ENCODE results near the gene PDGFRB. TPM values are rescaled to one million over a fixed set of nuclear protein-coding genes. Genes with fewer than 3 reads are reported as not detected.
A peak's percentile ranks its signal among the peaks of the same experiment; 100 is the strongest.

PDGFRB gene
- total RNA-seq, 1 experiment from 2014 or later: 0.34 TPM

DNA sequence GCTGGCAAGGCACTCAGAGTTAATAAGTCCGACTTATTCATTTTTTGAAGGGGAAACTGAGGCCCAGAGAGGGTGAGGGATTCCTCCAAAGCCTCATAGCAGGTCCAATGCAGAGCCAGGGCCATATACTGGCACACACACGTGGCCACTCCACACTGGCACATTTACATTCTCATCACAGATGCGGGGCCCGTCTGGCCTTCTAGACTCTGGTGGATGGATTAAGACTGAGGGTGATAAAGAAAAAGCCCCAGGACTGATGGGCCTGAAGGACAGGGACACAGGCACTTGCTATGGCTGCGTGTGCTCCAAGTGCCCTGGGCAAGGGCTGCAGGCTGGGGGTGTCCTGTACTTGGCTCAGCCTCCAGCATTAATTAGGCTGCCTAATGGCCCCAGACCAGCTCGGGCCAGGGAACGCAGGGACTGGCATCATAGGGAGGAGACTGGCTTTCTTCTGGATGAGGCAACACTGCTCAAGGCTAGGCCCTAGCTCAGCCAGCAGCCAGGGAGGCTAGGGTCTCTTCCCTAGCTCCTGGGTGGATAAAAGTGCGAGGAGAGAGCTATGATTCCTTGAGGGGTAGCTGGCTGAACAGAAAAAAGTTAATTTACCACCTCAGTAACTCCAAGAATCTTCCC is 40.8 kb downstream of the PDGFRB start:
- ATAC-seq (no peak), DNase-seq (ENCODE audit: low read depth, low spot score) (no peak)
- CTCF ChIA-PET: no interaction called here
- POLR2A ChIA-PET: no interaction called here
- no peak for TF ChIP-seq ELF1 (IDR thresholded peaks at IDR 0.05; ENCODE audit: borderline replicate concordance, low read depth)
- TF ChIP-seq, protein P1, sequence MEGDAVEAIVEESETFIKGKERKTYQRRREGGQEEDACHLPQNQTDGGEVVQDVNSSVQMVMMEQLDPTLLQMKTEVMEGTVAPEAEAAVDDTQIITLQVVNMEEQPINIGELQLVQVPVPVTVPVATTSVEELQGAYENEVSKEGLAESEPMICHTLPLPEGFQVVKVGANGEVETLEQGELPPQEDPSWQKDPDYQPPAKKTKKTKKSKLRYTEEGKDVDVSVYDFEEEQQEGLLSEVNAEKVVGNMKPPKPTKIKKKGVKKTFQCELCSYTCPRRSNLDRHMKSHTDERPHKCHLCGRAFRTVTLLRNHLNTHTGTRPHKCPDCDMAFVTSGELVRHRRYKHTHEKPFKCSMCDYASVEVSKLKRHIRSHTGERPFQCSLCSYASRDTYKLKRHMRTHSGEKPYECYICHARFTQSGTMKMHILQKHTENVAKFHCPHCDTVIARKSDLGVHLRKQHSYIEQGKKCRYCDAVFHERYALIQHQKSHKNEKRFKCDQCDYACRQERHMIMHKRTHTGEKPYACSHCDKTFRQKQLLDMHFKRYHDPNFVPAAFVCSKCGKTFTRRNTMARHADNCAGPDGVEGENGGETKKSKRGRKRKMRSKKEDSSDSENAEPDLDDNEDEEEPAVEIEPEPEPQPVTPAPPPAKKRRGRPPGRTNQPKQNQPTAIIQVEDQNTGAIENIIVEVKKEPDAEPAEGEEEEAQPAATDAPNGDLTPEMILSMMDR (IDR thresholded peaks at IDR 0.05 in 2 of 3, conservative IDR thresholded peaks at IDR 0.05 in 1 of 3; ENCODE audit: borderline replicate concordance in 1 of 3, insufficient read depth in 1 of 3, low read depth in 2 of 3, low read length in 2 of 3): no peak
- no peak for TF ChIP-seq JUND (IDR thresholded peaks at IDR 0.05)
- no peak for TF ChIP-seq RAD21 (IDR thresholded peaks at IDR 0.05; ENCODE audit: low read depth)
- Histone ChIP-seq H3K79me2 (ENCODE audit: insufficient read depth, low read length) (no peaks in the 10 kb centered on the region), H3K27me3 (ENCODE audit: insufficient read depth, low read length) (no peaks in the 10 kb centered on the region), H3K4me1 (ENCODE audit: control insufficient read depth in 1 of 2, insufficient read depth in 2 of 2, low read length in 2 of 2) (peaks cover 0 to 27% of the 10 kb centered on the region in 2 experiments; a peak in 2 of 4 replicates), H2AFZ (ENCODE audit: low read depth, low read length, poor library complexity, severe bottlenecking) (no peak overlapping the region), H3K4me3 (replicated peaks in 1 of 2; ENCODE audit: low read depth in 1 of 2, low read length in 2 of 2) (no peak overlapping the region), H3K36me3 (ENCODE audit: control insufficient read depth in 1 of 2, insufficient read depth in 2 of 2, low read length in 2 of 2) (no peaks in the 10 kb centered on the region), H3K9ac (ENCODE audit: low read length) (no peak overlapping the region), H4K20me1 (ENCODE audit: insufficient read depth) (no peaks in the 10 kb centered on the region), H3K27ac (ENCODE audit: low read depth, low read length) (no peak overlapping the region), H3K4me2 (ENCODE audit: low read length) (no peak overlapping the region), H3K9me2 (ENCODE audit: insufficient read depth) (no peaks in the 10 kb centered on the region), H3K9me3 (ENCODE audit: control insufficient read depth in 1 of 2, insufficient read depth in 1 of 2, low read depth in 1 of 2, low read length in 2 of 2) (no peaks in the 10 kb centered on the region)
- BruUV-seq (replicated peaks): no TSS peak
- RAD21 ChIA-PET (ENCODE audit: low non-redundant PET in 1 of 2, low total read pairs in 2 of 2, uncharacterized antibody in 2 of 2, unreplicated experiment in 2 of 2): no interaction called here
- intact Hi-C loops (cut with micrococcal nuclease): no loop called here

DNA sequence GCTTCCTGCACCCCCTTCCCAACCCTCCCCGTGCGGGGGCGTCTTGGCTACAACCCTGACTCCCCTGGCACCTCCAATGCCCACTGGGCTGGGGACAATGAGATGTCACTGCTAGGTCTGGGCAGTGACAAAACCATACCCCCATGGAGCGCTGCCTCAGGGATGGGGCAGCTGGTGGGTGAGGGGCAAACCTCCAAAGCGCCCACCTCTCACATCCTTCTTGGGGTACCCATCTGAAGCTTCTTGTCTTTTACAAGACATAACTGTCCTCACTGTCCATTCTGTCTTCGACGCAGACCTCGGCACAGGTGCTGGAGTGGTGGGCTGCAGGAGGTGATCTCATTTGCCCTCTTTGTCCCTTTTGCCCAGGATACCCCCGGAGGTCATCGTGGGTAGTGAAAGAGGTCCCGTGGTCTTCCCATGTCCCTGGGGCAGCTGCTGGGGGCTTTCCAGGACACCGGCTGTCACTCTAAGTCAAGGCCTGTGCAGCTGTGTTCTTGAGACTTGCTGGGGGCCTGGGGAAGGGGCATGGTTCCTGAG is 41.5 kb downstream of the PDGFRB start:
- POLR2A ChIA-PET: no interaction called here
- Histone ChIP-seq H3K4me2 (ENCODE audit: low read length) (no peak overlapping the region), H3K9ac (ENCODE audit: low read length) (no peak overlapping the region), H4K20me1 (ENCODE audit: insufficient read depth) (no peaks in the 10 kb centered on the region), H3K9me2 (ENCODE audit: insufficient read depth) (no peaks in the 10 kb centered on the region), H3K4me1 (ENCODE audit: control insufficient read depth in 1 of 2, insufficient read depth in 2 of 2, low read length in 2 of 2) (peaks cover 0 to 30% of the 10 kb centered on the region in 2 experiments; a peak in 2 of 4 replicates), H3K79me2 (ENCODE audit: insufficient read depth, low read length) (no peaks in the 10 kb centered on the region), H3K9me3 (ENCODE audit: control insufficient read depth in 1 of 2, insufficient read depth in 1 of 2, low read depth in 1 of 2, low read length in 2 of 2) (no peaks in the 10 kb centered on the region), H3K36me3 (ENCODE audit: control insufficient read depth in 1 of 2, insufficient read depth in 2 of 2, low read length in 2 of 2) (no peaks in the 10 kb centered on the region), H2AFZ (ENCODE audit: low read depth, low read length, poor library complexity, severe bottlenecking) (no peak overlapping the region), H3K27ac (ENCODE audit: low read depth, low read length) (no peak overlapping the region), H3K4me3 (replicated peaks in 1 of 2; ENCODE audit: low read depth in 1 of 2, low read length in 2 of 2) (no peak overlapping the region), H3K27me3 (ENCODE audit: insufficient read depth, low read length) (no peaks in the 10 kb centered on the region)
- CTCF ChIA-PET: no interaction called here
- no peak for ATAC-seq
- DNase-seq (ENCODE audit: low read depth, low spot score): no peak
- TF ChIP-seq, protein P1 (IDR thresholded peaks at IDR 0.05 in 2 of 3, conservative IDR thresholded peaks at IDR 0.05 in 1 of 3; ENCODE audit: borderline replicate concordance in 1 of 3, insufficient read depth in 1 of 3, low read depth in 2 of 3, low read length in 2 of 3): 0 out of 6 replicates have a peak, but pooled peaks of 2 of the 3 experiments have one; percentile 2 to 6
- TF ChIP-seq ZFX (IDR thresholded peaks at IDR 0.05): no peak
- TF ChIP-seq EZH2 (IDR thresholded peaks at IDR 0.05): no peak
- TF ChIP-seq, protein P2, sequence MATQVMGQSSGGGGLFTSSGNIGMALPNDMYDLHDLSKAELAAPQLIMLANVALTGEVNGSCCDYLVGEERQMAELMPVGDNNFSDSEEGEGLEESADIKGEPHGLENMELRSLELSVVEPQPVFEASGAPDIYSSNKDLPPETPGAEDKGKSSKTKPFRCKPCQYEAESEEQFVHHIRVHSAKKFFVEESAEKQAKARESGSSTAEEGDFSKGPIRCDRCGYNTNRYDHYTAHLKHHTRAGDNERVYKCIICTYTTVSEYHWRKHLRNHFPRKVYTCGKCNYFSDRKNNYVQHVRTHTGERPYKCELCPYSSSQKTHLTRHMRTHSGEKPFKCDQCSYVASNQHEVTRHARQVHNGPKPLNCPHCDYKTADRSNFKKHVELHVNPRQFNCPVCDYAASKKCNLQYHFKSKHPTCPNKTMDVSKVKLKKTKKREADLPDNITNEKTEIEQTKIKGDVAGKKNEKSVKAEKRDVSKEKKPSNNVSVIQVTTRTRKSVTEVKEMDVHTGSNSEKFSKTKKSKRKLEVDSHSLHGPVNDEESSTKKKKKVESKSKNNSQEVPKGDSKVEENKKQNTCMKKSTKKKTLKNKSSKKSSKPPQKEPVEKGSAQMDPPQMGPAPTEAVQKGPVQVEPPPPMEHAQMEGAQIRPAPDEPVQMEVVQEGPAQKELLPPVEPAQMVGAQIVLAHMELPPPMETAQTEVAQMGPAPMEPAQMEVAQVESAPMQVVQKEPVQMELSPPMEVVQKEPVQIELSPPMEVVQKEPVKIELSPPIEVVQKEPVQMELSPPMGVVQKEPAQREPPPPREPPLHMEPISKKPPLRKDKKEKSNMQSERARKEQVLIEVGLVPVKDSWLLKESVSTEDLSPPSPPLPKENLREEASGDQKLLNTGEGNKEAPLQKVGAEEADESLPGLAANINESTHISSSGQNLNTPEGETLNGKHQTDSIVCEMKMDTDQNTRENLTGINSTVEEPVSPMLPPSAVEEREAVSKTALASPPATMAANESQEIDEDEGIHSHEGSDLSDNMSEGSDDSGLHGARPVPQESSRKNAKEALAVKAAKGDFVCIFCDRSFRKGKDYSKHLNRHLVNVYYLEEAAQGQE (IDR thresholded peaks at IDR 0.05; ENCODE audit: low read depth): no peak
- TF ChIP-seq, protein P3, sequence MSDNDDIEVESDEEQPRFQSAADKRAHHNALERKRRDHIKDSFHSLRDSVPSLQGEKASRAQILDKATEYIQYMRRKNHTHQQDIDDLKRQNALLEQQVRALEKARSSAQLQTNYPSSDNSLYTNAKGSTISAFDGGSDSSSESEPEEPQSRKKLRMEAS (IDR thresholded peaks at IDR 0.05): no peak
- RAD21 ChIA-PET (ENCODE audit: low non-redundant PET in 1 of 2, low total read pairs in 2 of 2, uncharacterized antibody in 2 of 2, unreplicated experiment in 2 of 2): no interaction called here
- intact Hi-C loops (cut with micrococcal nuclease): no loop called here
- BruUV-seq (replicated peaks): no TSS peak

Data from HCT116 (cell line).